Naive thymus-derived CD8-positive, alpha-beta T cell (primary cell): Measurements from ENCODE around the gene CDH4. TPM values are rescaled to one million over a fixed set of nuclear protein-coding genes. Genes with fewer than 3 reads are reported as not detected.
"Not testable (repeated sequence)": the region's sequence is repeated elsewhere in the genome, so short reads cannot be mapped to it uniquely, and the experiment has no call there.

Source experiments
- ATAC-seq, 2 donors: fragments of 150-1000 bp; cut with Tn5 transposase in 1 of 2; sonication (Bioruptor Pico), chemical (Tn5 transposase) in 1 of 2; 1 replicate in 1 of 2; 2 replicates in 1 of 2; pipeline ENCODE4 v1.10.0; 2021; ENCODE audit warnings: mild to moderate bottlenecking in 2 of 2, moderate library complexity in 2 of 2
- POLR2A ChIA-PET: fragments of 350-600 bp; sonication (Branson Sonifier 250); formaldehyde crosslinking; loops from one replicate; lab custom pipeline; 2021; ENCODE audit warnings: antibody characterized with exemption; lab: Charles Lee
- DNase-seq, 10 donors: peaks; one replicate each; pipeline versions ENCODE4 v3.0.0 to v3.0.0-alpha.2; 2020 to 2022
- H3K27ac Mint-ChIP-seq, 10 donors: one replicate each; pipeline ENCODE4 v1.8.0; 2020 to 2022; ENCODE audit warnings: mild to moderate bottlenecking in 10 of 10, mixed read lengths in 10 of 10, moderate library complexity in 4 of 10, inconsistent platforms in 1 of 10
- H3K27me3 Mint-ChIP-seq, 5 donors: one replicate each; pipeline ENCODE4 v1.8.0; 2021 to 2022; ENCODE audit warnings: mixed read lengths in 5 of 5
- H3K36me3 Mint-ChIP-seq, 3 donors: one replicate each; pipeline ENCODE4 v1.8.0; 2020 to 2022; ENCODE audit warnings: mixed read lengths in 3 of 3, mild to moderate bottlenecking in 2 of 3, inconsistent platforms in 1 of 3
- H3K4me1 Mint-ChIP-seq, 4 donors: one replicate each; pipeline ENCODE4 v1.8.0; 2021 to 2022; ENCODE audit warnings: mixed read lengths in 4 of 4
- H3K4me3 Mint-ChIP-seq, 10 donors: one replicate each; pipeline ENCODE4 v1.8.0; 2020 to 2022; ENCODE audit warnings: mild to moderate bottlenecking in 10 of 10, mixed read lengths in 10 of 10, moderate library complexity in 6 of 10, inconsistent platforms in 1 of 10
- H3K9me3 Mint-ChIP-seq, 9 donors: one replicate each; pipeline ENCODE4 v1.8.0; 2020 to 2022; ENCODE audit warnings: mixed read lengths in 9 of 9, mild to moderate bottlenecking in 3 of 9, inconsistent platforms in 1 of 9, moderate library complexity in 1 of 9
- polyA plus RNA-seq, 3 donors: library from polyadenylated mRNA; unstranded; fragments of 300-500 nt; fragmentation: Illumina TruSeq; gene quantifications; one replicate each; pipeline ENCODE4 v1.2.3, GENCODE V29; 2021
- total RNA-seq, 8 experiments: library from RNA in 2 of 8; stranded (reverse) in 2 of 8; gene quantifications; one replicate each; pipeline ENCODE4 v1.2.3 and lab custom pipeline; 2021 to 2026

CDH4 gene
- total and polyA plus RNA-seq, 5 experiments from 2014 or later, result 0.07 to 0.44 (median 0.15) TPM; not detected in 1

- POLR2A ChIA-PET, result no interaction called here
- Mint-ChIP-seq H3K27ac (no peak overlapping the region), H3K4me1 (peaks cover 4 to 10% (median 8%) of the 10 kb centered on the region in 4 donors), H3K27me3 (no peaks in the 10 kb centered on the region), H3K9me3 (peaks cover 0 to 11% (median under 1%) of the 10 kb centered on the region in 9 donors), H3K36me3 (peaks cover 8 to 51% (median 30%) of the 10 kb centered on the region in 3 donors), H3K4me3 (no peak overlapping the region)
- DNase-seq (no peak), ATAC-seq (no peak)
Observed at GRCh38 chr20:61976263-61976643, 724.2 kb downstream of the CDH4 start.

DNA sequence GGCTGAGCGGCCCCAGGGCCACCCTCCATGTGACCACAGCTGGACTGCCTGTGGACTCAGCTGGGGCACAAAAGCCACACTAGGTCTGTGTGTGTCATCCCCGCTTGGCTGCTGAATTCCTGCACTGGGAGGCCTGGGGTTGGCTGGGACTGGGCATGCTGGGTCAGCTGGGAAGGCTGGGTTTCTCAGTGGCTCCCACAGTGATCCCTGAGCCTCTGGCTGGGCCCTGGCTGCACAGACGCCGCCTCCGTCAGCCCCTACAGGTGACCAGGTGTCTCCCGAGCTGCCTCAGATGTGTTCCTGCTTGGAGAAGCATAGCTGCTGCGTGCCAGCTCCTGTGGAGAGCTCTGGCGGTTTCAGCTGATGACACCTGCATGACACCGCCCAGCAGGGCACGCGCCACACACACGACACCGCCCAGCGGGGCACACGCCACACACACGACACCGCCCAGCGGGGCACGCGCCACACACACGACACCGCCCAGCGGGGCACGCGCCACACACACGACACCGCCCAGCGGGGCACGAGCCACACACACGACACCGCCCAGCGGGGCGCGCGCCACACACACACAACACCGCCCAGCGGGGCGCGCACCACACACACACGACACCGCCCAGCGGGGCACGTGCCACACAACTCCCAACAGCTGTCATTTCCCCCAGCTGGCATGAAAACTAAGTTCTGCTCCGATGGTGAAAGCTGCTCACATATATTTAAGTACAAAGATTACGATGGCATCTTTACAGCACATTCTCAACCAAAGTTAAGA is 724.8 kb downstream of the CDH4 start:
- peaks cover 9 to 13% (median 11%) of the 10 kb centered on the region in 4 donors for H3K4me1 Mint-ChIP-seq
- peaks cover 0 to 14% (median 2%) of the 10 kb centered on the region in 9 donors for H3K9me3 Mint-ChIP-seq
- H3K27ac Mint-ChIP-seq, result no peak overlapping the region
- no peaks in the 10 kb centered on the region for H3K27me3 Mint-ChIP-seq
- POLR2A ChIA-PET, result no interaction called here
- ATAC-seq, result no peak
- peaks cover 11 to 53% (median 30%) of the 10 kb centered on the region in 3 donors for H3K36me3 Mint-ChIP-seq
- DNase-seq, result no peak
- no peak overlapping the region for H3K4me3 Mint-ChIP-seq

- POLR2A ChIA-PET, result no interaction called here
- H3K4me3 Mint-ChIP-seq, result no peak overlapping the region
- peaks cover 8 to 53% (median 26%) of the 10 kb centered on the region in 3 donors for H3K36me3 Mint-ChIP-seq
Observed at GRCh38 chr20:61977419-61977786, 725.3 kb downstream of the CDH4 start.

GRCh38 chr20:61978491-61978890 is 726.4 kb downstream of the CDH4 start:
- peaks cover 5 to 46% (median 15%) of the 10 kb centered on the region in 3 donors for H3K36me3 Mint-ChIP-seq
- H3K27me3 Mint-ChIP-seq, result no peaks in the 10 kb centered on the region
- DNase-seq (no peak), ATAC-seq (no peak)
- POLR2A ChIA-PET, result no interaction called here
- no peak overlapping the region for H3K27ac Mint-ChIP-seq
- no peak overlapping the region for H3K4me3 Mint-ChIP-seq
- H3K9me3 Mint-ChIP-seq, result peaks cover 0 to 22% (median 4%) of the 10 kb centered on the region in 9 donors
- peaks cover 11 to 21% (median 17%) of the 10 kb centered on the region in 4 donors for H3K4me1 Mint-ChIP-seq

More at GRCh38 chr20:61977419-61977786, 725.3 kb downstream of the CDH4 start:
- H3K4me1 Mint-ChIP-seq, result peaks cover 13 to 18% (median 16%) of the 10 kb centered on the region in 4 donors
- peaks cover 0 to 18% (median 4%) of the 10 kb centered on the region in 9 donors for H3K9me3 Mint-ChIP-seq
- no peak for ATAC-seq
- no peak overlapping the region for H3K27ac Mint-ChIP-seq
- DNase-seq, result no peak
- H3K27me3 Mint-ChIP-seq, result no peaks in the 10 kb centered on the region

- H3K27me3 Mint-ChIP-seq, result no peaks in the 10 kb centered on the region
- H3K27ac Mint-ChIP-seq, result no peak overlapping the region
- peaks cover 10 to 47% (median 21%) of the 10 kb centered on the region in 3 donors for H3K36me3 Mint-ChIP-seq
- H3K4me1 Mint-ChIP-seq, result peaks cover 11 to 27% (median 19%) of the 10 kb centered on the region in 4 donors
- POLR2A ChIA-PET, result no interaction called here
- no peak for DNase-seq
- H3K4me3 Mint-ChIP-seq, result no peak overlapping the region
- peaks cover 0 to 25% (median 8%) of the 10 kb centered on the region in 9 donors for H3K9me3 Mint-ChIP-seq
- ATAC-seq, result no peak
Observed at GRCh38 chr20:61979090-61979489, 727.0 kb downstream of the CDH4 start.

DNA sequence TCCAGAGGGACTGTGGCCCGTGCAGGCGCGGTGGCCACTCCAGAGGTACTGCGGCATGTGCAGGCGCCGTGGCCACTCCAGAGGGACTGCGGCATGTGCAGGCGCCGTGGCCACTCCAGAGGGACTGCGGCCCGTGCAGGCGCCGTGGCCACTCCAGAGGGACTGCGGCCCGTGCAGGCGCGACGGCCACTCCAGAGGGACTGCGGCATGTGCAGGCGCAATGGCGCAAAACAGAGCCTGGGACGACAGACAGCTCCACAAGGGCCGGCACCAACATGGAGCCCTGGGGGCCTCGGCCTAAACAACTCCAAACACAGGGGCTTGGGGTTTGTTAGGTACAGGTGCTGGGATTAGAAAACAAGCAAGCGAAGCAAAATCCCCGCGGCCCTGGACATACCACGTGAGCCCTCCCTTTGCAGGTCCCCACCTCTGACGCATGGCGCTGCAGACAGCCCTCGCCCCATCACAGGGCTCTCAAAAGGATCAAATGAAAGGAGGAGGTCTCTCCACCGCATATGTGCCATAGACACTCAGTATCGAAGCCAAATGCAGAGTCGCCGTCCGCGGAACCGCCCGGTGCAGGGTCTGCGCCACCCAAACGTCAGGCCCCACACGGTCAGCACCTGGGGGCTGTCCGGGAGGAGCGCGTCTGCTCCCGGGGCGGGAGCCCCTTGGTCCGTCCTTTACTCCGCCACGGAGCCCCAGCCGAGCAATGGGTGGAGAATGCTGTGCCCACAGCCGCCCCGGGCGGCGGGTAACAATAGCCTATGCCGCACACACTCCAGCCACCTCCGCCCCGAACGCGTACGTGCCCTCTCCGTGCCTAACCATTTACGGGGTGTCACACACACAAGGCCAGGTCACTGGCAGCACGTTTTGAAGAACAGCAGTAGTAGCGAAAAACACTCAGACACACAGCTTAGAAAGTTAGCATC is 727.9 kb downstream of the CDH4 start:
- H3K9me3 Mint-ChIP-seq, result peaks cover 0 to 29% (median 8%) of the 10 kb centered on the region in 9 donors
- peaks cover 10 to 45% (median 21%) of the 10 kb centered on the region in 3 donors for H3K36me3 Mint-ChIP-seq
- no peak overlapping the region for H3K27ac Mint-ChIP-seq
- DNase-seq (no peak), ATAC-seq (no peak)
- H3K4me1 Mint-ChIP-seq, result peaks cover 11 to 33% (median 19%) of the 10 kb centered on the region in 4 donors
- no peaks in the 10 kb centered on the region for H3K27me3 Mint-ChIP-seq
- no peak overlapping the region for H3K4me3 Mint-ChIP-seq
- POLR2A ChIA-PET, result no interaction called here

GRCh38 chr20:61980647-61981583 is 728.9 kb downstream of the CDH4 start:
- peaks cover 11 to 33% (median 19%) of the 10 kb centered on the region in 4 donors for H3K4me1 Mint-ChIP-seq
- POLR2A ChIA-PET, result no interaction called here
- H3K9me3 Mint-ChIP-seq, result peaks cover 0 to 34% (median 8%) of the 10 kb centered on the region in 9 donors
- H3K4me3 Mint-ChIP-seq, result peak overlapping the region in 5 of 10 donors; percentile 15 to 48 (median 36)
- peaks cover 10 to 38% (median 18%) of the 10 kb centered on the region in 3 donors for H3K36me3 Mint-ChIP-seq
- peak overlapping the region in 6 of 10 donors; percentile 7 to 87 (median 42) for H3K27ac Mint-ChIP-seq
- DNase-seq (no peak), ATAC-seq (no peak)
- no peaks in the 10 kb centered on the region for H3K27me3 Mint-ChIP-seq

DNA sequence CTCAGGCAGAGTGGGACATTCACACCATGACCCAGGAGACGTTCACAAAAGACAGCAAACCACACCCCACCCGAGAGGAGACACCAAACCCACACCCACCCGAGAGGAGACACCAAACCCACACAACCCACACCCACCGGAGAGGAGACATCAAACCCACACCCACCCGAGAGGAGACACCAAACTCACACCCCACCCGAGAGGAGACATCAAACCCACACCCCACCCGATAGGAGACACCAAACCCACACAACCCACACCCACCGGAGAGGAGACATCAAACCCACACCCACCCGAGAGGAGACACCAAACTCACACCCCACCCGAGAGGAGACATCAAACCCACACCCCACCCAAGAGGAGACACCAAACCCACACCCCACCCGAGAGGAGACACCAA is 729.6 kb downstream of the CDH4 start:
- ATAC-seq, result not testable (repeated sequence)
- peak overlapping the region in 3 of 10 donors; percentile 7 to 75 (median 53) for H3K27ac Mint-ChIP-seq

DNA sequence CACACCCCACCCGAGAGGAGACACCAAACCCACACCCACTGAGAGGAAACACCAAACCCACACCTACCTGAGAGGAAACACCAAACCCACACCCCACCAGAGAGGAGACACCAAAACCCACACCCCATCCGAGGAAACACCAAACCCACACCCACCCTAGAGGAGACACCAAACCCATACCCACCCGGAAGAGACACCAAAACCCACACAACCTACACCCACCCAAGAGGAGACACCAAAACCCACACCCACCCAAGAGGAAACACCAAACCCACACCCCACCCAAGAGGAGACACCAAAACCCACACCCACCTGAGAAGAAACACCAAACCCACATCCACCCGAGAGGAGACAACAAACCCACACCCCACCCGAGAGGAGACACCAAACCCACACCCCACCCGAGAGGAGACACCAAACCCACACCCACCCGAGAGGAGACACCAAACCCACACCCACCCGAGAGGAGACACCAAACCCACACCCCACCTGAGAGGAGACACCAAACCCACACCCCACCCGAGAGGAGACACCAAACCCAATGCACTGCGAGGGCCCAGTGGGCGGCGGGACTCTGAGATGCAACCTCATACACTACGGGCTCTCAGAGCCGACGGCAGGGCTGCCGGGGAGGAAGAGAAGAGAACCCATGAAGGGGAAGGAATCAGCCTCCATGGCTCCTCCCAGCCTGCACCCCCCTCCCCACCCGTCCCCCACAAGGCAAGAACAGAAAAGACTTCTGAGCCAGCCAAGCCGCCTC is 730.3 kb downstream of the CDH4 start:
- ATAC-seq (peak; percentile 23 to 58), DNase-seq (peak in 2 of 10 donors; percentile 9 to 18)
- H3K4me3 Mint-ChIP-seq, result peak overlapping the region in 5 of 10 donors; percentile 20 to 74 (median 39)
- peaks cover 0 to 34% (median 10%) of the 10 kb centered on the region in 9 donors for H3K9me3 Mint-ChIP-seq
- H3K27me3 Mint-ChIP-seq, result no peaks in the 10 kb centered on the region
- POLR2A ChIA-PET, result no interaction called here
- peaks cover 16 to 42% (median 22%) of the 10 kb centered on the region in 4 donors for H3K4me1 Mint-ChIP-seq
- peaks cover 16 to 43% (median 25%) of the 10 kb centered on the region in 3 donors for H3K36me3 Mint-ChIP-seq
- H3K27ac Mint-ChIP-seq, result peak overlapping the region in 5 of 10 donors; percentile 53 to 80 (median 75)

More for the DNA sequence above, 729.6 kb downstream of the CDH4 start:
- peaks cover 0 to 34% (median 10%) of the 10 kb centered on the region in 9 donors for H3K9me3 Mint-ChIP-seq
- H3K4me3 Mint-ChIP-seq, result peak overlapping the region in 3 of 10 donors; percentile 30 to 48 (median 47)
- DNase-seq, result peak in 1 of 10 donors; percentile 11
- H3K36me3 Mint-ChIP-seq, result peaks cover 11 to 40% (median 19%) of the 10 kb centered on the region in 3 donors
- peaks cover 11 to 37% (median 20%) of the 10 kb centered on the region in 4 donors for H3K4me1 Mint-ChIP-seq
- POLR2A ChIA-PET, H3K27me3 Mint-ChIP-seq: not testable (repeated sequence)

DNA sequence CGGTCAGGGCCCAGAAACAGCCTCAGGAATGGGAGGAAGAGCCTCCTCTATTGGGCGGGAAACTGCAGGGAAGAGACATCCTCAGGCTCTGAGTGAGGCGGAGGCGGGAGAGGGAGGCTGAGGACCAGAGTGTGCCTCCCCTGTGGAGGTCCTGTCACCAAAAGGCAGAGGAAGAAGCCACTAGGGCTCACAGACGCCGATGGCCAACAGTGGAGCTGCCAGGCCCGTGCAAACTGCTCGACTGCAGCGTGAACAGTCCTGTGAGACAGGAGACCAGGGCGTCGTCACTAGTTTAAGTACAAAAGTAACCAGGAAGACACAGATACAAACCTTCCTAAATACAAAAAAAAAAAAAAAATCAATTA is 730.9 kb downstream of the CDH4 start:
- peaks cover 0 to 34% (median 10%) of the 10 kb centered on the region in 9 donors for H3K9me3 Mint-ChIP-seq
- peaks cover 21 to 44% (median 26%) of the 10 kb centered on the region in 3 donors for H3K36me3 Mint-ChIP-seq

DNA sequence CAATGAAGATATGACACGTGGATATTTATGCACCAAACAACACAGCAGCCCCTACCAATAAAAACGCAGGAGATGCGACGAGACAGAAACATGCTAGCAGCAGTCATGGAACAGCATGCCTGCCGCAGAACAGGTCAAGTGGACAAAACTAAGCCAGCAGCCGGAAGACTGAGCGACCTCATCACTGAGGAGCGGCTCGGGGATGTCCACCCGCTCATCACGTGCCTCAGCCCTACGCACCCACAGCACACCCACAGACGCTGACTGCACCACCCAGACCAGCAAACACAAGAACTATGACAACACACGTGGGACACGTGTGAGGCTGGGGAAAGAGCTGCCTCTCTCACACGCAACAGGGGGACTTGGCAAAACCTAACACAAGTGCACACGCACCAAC is 731.9 kb downstream of the CDH4 start:
- H3K36me3 Mint-ChIP-seq, result peaks cover 21 to 49% (median 33%) of the 10 kb centered on the region in 3 donors
- POLR2A ChIA-PET, result interaction anchor here (1.0 to 1.2 kb wide), 2 partner anchors 11 to 16 kb away, joined by 3 read pairs; no protein-coding TSS in a partner anchor
- peak overlapping the region in 5 of 10 donors; percentile 6 to 43 (median 29) for H3K27ac Mint-ChIP-seq
- H3K4me1 Mint-ChIP-seq, result peaks cover 16 to 45% (median 22%) of the 10 kb centered on the region in 4 donors
- H3K4me3 Mint-ChIP-seq, result peak overlapping the region in 2 of 10 donors; percentile 16 to 24
- ATAC-seq (no peak), DNase-seq (no peak)
- no peaks in the 10 kb centered on the region for H3K27me3 Mint-ChIP-seq
- peaks cover 0 to 36% (median 10%) of the 10 kb centered on the region in 9 donors for H3K9me3 Mint-ChIP-seq

More for the DNA sequence above, 730.9 kb downstream of the CDH4 start:
- H3K27me3 Mint-ChIP-seq, result no peaks in the 10 kb centered on the region
- ATAC-seq (no peak), DNase-seq (no peak)
- no peak overlapping the region for H3K27ac Mint-ChIP-seq
- H3K4me1 Mint-ChIP-seq, result peaks cover 16 to 44% (median 22%) of the 10 kb centered on the region in 4 donors
- no peak overlapping the region for H3K4me3 Mint-ChIP-seq
- POLR2A ChIA-PET, result no interaction called here
